ENCODE results near the gene PKNOX1. TPM values are rescaled to one million over a fixed set of nuclear protein-coding genes. Genes with fewer than 3 reads are reported as not detected.

The PKNOX1 gene
- total RNA-seq, 1 donor, result 11.9 TPM

- Histone ChIP-seq H3K4me1 (ENCODE audit: insufficient read depth, low read length) (no peaks in the 10 kb centered on the region), H3K36me3 (ENCODE audit: insufficient read depth, low read length) (peaks cover 25% of the 10 kb centered on the region), H3K27me3 (ENCODE audit: insufficient read depth, low read length) (no peaks in the 10 kb centered on the region), H2AFZ (ENCODE audit: low read length) (no peak overlapping the region), H3K9me3 (ENCODE audit: low read depth, low read length) (no peaks in the 10 kb centered on the region), H3K79me2 (ENCODE audit: insufficient read depth, low read length) (no peaks in the 10 kb centered on the region), H4K20me1 (ENCODE audit: insufficient read depth, low read length) (no peaks in the 10 kb centered on the region), H3K4me3 (ENCODE audit: insufficient read depth, low read length) (no peak overlapping the region), H3K27ac (ENCODE audit: low read depth, low read length) (no peak overlapping the region), H3K4me2 (ENCODE audit: insufficient read depth, low read length) (no peak overlapping the region)
- DNase-seq (ENCODE audit: insufficient read length, low spot score, missing footprints), result no peak
- TF ChIP-seq, protein P1, sequence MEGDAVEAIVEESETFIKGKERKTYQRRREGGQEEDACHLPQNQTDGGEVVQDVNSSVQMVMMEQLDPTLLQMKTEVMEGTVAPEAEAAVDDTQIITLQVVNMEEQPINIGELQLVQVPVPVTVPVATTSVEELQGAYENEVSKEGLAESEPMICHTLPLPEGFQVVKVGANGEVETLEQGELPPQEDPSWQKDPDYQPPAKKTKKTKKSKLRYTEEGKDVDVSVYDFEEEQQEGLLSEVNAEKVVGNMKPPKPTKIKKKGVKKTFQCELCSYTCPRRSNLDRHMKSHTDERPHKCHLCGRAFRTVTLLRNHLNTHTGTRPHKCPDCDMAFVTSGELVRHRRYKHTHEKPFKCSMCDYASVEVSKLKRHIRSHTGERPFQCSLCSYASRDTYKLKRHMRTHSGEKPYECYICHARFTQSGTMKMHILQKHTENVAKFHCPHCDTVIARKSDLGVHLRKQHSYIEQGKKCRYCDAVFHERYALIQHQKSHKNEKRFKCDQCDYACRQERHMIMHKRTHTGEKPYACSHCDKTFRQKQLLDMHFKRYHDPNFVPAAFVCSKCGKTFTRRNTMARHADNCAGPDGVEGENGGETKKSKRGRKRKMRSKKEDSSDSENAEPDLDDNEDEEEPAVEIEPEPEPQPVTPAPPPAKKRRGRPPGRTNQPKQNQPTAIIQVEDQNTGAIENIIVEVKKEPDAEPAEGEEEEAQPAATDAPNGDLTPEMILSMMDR (IDR thresholded peaks at IDR 0.05; ENCODE audit: extremely low read depth, low read depth, low read length), result no peak
Measured at GRCh38 chr21:43021756-43022600, 47.6 kb downstream of the PKNOX1 start.

GRCh38 chr21:43023175-43023574, 48.8 kb downstream of the PKNOX1 start:
- Histone ChIP-seq H3K79me2 (ENCODE audit: insufficient read depth, low read length) (no peaks in the 10 kb centered on the region), H3K4me2 (ENCODE audit: insufficient read depth, low read length) (no peak overlapping the region), H3K27ac (ENCODE audit: low read depth, low read length) (no peak overlapping the region), H3K36me3 (ENCODE audit: insufficient read depth, low read length) (peaks cover 24% of the 10 kb centered on the region), H3K4me3 (ENCODE audit: insufficient read depth, low read length) (no peak overlapping the region), H3K27me3 (ENCODE audit: insufficient read depth, low read length) (no peaks in the 10 kb centered on the region), H3K4me1 (ENCODE audit: insufficient read depth, low read length) (no peaks in the 10 kb centered on the region), H2AFZ (ENCODE audit: low read length) (no peak overlapping the region), H3K9me3 (ENCODE audit: low read depth, low read length) (no peaks in the 10 kb centered on the region), H4K20me1 (ENCODE audit: insufficient read depth, low read length) (no peaks in the 10 kb centered on the region)
- TF ChIP-seq, protein P1 (IDR thresholded peaks at IDR 0.05; ENCODE audit: extremely low read depth, low read depth, low read length), result no peak
- no peak for DNase-seq (ENCODE audit: insufficient read length, low spot score, missing footprints)

GRCh38 chr21:43024439-43025136, 50.2 kb downstream of the PKNOX1 start:
- H3K4me1 ChIP-seq (ENCODE audit: insufficient read depth, low read length), result no peaks in the 10 kb centered on the region
- no peaks in the 10 kb centered on the region for H3K27me3 ChIP-seq (ENCODE audit: insufficient read depth, low read length)
- H3K36me3 ChIP-seq (ENCODE audit: insufficient read depth, low read length), result peaks cover 32% of the 10 kb centered on the region
- TF ChIP-seq, protein P1 (IDR thresholded peaks at IDR 0.05; ENCODE audit: extremely low read depth, low read depth, low read length), result no peak
- no peak overlapping the region for H2AFZ ChIP-seq (ENCODE audit: low read length)
- H3K79me2 ChIP-seq (ENCODE audit: insufficient read depth, low read length), result no peaks in the 10 kb centered on the region
- H3K4me3 ChIP-seq (ENCODE audit: insufficient read depth, low read length), result no peak overlapping the region
- no peak overlapping the region for H3K27ac ChIP-seq (ENCODE audit: low read depth, low read length)
- H3K9me3 ChIP-seq (ENCODE audit: low read depth, low read length), result no peaks in the 10 kb centered on the region
- no peak for DNase-seq (ENCODE audit: insufficient read length, low spot score, missing footprints)
- H3K4me2 ChIP-seq (ENCODE audit: insufficient read depth, low read length), result no peak overlapping the region
- no peaks in the 10 kb centered on the region for H4K20me1 ChIP-seq (ENCODE audit: insufficient read depth, low read length)

DNA sequence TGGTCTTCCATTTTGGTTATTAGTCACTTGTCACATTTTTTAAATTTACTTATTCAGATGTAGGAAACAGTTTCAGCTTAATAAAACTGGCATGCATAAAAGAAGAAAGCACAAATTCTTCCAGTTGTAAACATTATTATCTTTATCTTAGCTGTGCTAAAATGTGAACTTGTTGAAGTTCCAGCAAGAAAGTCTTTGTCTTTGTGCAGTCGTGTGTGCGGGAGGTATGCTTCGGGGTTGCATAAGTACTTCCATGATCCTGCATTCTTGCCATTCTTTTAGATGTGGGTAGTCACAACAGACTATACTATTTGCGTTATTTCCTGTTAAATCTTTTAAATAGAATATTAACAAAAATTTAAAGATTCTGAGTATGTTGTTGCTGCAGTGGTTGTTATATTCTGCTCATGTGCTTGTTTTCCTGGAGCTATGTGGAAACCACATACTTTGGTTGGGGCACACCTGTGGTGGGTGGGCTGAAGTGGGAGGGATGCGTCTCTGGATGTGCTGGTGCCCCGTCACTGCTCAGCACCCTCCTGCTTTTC, 51.3 kb downstream of the PKNOX1 start:
- DNase-seq (ENCODE audit: insufficient read length, low spot score, missing footprints), result no peak
- Histone ChIP-seq H3K36me3 (ENCODE audit: insufficient read depth, low read length) (peaks cover 35% of the 10 kb centered on the region), H3K9me3 (ENCODE audit: low read depth, low read length) (no peaks in the 10 kb centered on the region), H3K4me2 (ENCODE audit: insufficient read depth, low read length) (no peak overlapping the region), H2AFZ (ENCODE audit: low read length) (no peak overlapping the region), H3K4me3 (ENCODE audit: insufficient read depth, low read length) (no peak overlapping the region), H3K27me3 (ENCODE audit: insufficient read depth, low read length) (no peaks in the 10 kb centered on the region), H3K4me1 (ENCODE audit: insufficient read depth, low read length) (no peaks in the 10 kb centered on the region), H3K79me2 (ENCODE audit: insufficient read depth, low read length) (no peaks in the 10 kb centered on the region), H4K20me1 (ENCODE audit: insufficient read depth, low read length) (no peaks in the 10 kb centered on the region), H3K27ac (ENCODE audit: low read depth, low read length) (no peak overlapping the region)
- TF ChIP-seq, protein P1 (IDR thresholded peaks at IDR 0.05; ENCODE audit: extremely low read depth, low read depth, low read length), result no peak

All from osteoblast (primary cell).